ENCODE results near the gene POLR3H. TPM values are rescaled to one million over a fixed set of nuclear protein-coding genes. Genes with fewer than 3 reads are reported as not detected.

Gene POLR3H
- polyA plus RNA-seq, 4 donors = 30.0 to 37.0 (median 31.2) TPM

DNA sequence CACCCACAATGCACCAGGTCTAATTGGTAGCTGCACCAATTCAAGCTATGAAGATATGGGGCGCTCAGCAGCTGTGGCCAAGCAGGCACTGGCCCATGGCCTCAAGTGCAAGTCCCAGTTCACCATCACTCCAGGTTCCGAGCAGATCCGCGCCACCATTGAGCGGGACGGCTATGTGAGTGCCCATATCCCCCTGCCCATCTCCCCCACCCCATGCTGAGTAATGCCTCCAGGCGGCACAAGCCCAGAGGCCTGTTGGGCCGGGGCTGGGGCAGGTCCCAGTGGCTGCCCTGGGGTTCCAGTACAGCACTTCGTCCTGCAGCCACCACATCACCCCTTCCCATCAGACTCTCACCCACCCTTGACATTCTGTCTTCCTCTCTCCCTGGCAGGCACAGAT, 21.5 kb downstream of the POLR3H start:
- DNase-seq (ENCODE audit: low read depth in 4 of 4, low spot score in 3 of 4) = no peak

DNA sequence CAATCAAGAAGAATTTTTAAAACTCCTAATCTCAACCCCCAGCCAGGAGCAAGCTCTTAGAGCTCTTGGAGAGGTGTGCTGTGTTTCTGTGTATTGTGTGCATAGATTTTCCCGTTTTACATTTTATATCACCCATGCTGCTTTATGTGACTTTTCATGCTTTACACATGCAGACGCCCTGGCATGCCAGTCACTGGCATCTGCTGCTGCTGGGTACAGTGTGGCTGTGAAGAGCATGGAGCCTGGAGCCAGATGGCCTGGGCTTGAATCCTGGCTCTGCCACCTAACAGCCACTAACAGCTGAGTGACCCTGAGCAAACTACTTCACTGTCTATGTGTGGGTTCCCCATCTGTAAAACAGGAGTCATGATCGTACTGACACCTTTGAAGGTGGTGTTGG, 23.1 kb downstream of the POLR3H start:
- no peak for DNase-seq (ENCODE audit: low read depth in 4 of 4, low spot score in 3 of 4)

- DNase-seq (ENCODE audit: low read depth in 4 of 4, low spot score in 3 of 4) = no peak
Observed at GRCh38 chr22:41518048-41518347, 26.3 kb downstream of the POLR3H start.

DNA sequence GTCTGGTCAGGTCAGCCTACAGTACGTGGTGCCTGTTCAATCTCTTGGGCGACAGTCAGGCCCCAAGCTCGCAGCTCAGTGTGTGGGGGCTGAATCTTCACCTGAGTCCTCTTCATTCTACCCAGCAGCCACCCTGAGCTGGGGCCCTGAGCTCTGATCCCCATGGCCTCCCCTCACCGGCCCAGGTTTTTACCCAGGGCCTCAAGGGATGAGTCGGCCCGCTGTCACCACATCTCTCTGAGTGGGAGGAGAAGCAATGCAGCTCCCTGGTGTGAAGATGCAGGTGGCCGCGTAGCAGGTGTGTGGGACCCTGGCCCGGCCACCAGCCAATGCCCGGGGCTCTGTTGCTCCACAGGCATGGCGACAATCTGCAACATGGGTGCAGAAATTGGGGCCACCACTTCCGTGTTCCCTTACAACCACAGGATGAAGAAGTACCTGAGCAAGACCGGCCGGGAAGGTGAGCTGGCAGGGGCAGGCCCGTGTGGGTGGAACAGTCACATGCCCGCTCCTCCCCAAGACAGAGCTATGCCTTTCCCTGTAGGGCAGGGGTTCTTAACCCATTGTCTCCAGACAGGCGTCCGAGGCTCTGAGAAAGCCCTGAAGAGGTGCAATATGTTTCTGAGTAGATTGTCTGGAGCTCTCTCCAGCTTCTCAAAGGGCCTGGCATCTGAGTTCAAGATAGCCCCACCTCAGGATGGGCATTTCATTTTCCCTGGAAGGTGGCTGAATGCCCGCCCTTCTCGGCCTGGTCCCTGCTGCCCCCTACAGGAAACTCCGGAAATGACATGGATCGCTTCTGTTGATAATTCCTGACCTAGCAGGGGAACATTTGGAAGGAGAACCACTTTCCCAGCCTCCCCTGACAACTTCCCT, 26.9 kb downstream of the POLR3H start:
- peak in 3 of 4 donors; percentile 25 to 42 (median 35) for DNase-seq (ENCODE audit: low read depth in 4 of 4, low spot score in 3 of 4)

DNA sequence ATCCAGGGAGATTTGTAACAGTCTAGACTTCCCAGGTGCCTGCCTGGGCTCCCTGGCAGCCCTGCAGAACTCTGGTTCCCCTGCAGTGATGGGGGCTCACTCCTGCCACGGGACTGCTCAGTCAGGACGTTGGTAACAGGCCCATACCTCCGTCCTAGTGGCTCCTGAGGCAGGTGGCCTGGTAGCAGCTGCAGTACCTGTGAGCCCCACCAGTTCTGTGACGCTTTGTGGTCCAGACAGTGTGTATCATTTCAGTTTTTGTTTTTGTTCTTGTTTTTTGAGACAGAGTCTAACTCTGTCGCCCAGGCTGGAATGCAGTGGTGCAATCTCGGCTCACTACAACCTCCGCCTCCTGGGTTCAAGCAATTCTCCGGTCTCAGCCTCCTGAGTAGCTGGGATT, 27.8 kb downstream of the POLR3H start:
- DNase-seq (ENCODE audit: low read depth in 4 of 4, low spot score in 3 of 4) = no peak

DNA sequence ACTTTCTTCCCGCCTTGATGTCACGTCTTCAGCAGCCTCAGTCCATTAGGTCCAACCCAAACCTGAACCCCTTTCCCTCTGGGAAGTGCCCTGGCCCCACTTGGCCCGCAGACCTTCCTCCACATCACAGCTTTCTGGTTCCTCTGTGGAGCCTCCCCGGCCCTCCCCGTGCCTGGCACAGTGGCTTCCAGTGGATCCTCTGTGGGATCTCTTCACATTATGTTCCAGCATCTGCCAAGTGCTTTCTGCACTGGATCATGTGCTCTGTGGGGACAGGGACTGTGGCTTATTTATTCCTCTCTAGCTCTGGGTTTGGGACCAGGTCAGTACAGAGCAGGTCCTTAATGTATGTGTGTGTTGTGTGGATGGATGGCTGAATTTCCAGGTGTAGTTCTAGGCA, 30.9 kb downstream of the POLR3H start:
- DNase-seq (ENCODE audit: low read depth in 4 of 4, low spot score in 3 of 4) = no peak

GRCh38 chr22:41512421-41513194, 31.7 kb downstream of the POLR3H start:
- peak in 2 of 4 donors; percentile 40 to 41 for DNase-seq (ENCODE audit: low read depth in 4 of 4, low spot score in 3 of 4)

GRCh38 chr22:41511521-41511968, 32.7 kb downstream of the POLR3H start:
- DNase-seq (ENCODE audit: low read depth in 4 of 4, low spot score in 3 of 4) = no peak

- DNase-seq (ENCODE audit: low read depth in 4 of 4, low spot score in 3 of 4) = no peak
Observed at GRCh38 chr22:41508770-41509170, 35.5 kb downstream of the POLR3H start.

DNA sequence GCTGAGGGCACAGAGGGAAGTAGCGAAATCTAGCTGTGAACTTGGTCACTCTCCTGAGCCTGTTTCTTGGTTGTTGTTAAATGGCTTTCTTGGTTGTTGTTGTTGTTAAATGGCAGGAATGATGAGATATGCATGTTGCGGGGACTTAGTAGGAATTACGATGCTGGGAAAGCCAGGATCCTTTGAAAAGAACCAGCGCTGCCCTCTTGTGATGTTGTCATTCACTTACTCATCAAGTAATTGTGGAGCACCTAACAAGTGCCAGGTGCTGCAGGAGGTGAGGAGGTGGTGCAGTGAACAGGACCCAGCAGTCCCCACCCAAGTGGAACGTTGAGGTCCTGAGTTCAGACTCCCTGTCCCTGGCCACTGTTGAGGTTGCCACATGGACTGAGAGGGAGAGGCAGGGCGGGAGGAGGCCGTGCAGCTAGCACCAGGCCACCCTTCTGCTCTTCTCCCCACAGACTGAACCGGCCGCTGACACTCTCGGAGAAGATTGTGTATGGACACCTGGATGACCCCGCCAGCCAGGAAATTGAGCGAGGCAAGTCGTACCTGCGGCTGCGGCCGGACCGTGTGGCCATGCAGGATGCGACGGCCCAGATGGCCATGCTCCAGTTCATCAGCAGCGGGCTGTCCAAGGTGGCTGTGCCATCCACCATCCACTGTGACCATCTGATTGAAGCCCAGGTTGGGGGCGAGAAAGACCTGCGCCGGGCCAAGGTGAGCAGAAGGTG, 36.8 kb downstream of the POLR3H start:
- DNase-seq (ENCODE audit: low read depth in 4 of 4, low spot score in 3 of 4) = no peak

- DNase-seq (ENCODE audit: low read depth in 4 of 4, low spot score in 3 of 4) = no peak
Observed at GRCh38 chr22:41505511-41506220, 38.6 kb downstream of the POLR3H start.

- no peak for DNase-seq (ENCODE audit: low read depth in 4 of 4, low spot score in 3 of 4)
Observed at GRCh38 chr22:41504816-41505215, 39.5 kb downstream of the POLR3H start.

DNA sequence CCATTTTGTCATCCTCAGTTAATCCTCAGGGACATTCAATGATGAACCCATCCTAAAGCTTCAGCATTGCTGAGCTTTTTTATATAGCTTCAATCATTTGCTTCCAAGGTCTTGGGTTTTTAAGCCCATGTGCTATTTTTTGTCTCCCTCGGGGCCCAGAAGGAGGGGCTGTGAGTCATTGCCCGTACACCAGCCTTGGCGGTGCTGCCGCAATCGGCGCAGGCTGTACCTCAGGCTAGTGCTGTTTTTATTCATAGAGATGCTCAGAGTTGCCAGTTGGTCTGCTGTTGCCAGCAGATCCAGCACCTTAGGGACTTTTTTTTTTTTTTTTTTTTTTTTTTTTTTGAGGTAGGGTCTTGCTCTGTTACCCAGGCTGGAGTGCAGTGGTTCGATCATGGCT, 39.9 kb downstream of the POLR3H start:
- no peak for DNase-seq (ENCODE audit: low read depth in 4 of 4, low spot score in 3 of 4)

DNA sequence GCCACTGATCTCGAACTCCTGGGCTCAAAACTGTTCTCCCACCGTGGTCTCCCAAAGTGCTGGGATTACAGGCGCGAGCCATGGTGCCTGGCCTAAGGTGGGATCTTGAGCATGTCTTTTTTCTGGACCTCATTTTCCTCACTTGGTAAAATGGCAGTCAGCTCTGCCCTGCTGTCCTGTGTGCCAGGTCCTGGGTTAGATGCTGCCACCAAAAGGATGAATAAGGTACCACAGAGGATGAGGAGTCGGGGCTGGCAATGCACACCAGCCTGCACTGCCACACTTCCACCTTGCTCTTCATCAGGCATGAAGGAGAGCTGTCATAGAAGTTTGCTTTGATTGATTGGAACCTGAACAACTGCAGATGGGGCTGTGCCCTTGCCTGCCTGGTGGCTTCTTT, 43.1 kb downstream of the POLR3H start:
- no peak for DNase-seq (ENCODE audit: low read depth in 4 of 4, low spot score in 3 of 4)

GRCh38 chr22:41500303-41500702, 44.0 kb downstream of the POLR3H start:
- no peak for DNase-seq (ENCODE audit: low read depth in 4 of 4, low spot score in 3 of 4)

GRCh38 chr22:41499624-41500280, 44.5 kb downstream of the POLR3H start:
- no peak for DNase-seq (ENCODE audit: low read depth in 4 of 4, low spot score in 3 of 4)

GRCh38 chr22:41498303-41498835, 45.9 kb downstream of the POLR3H start:
- no peak for DNase-seq (ENCODE audit: low read depth in 4 of 4, low spot score in 3 of 4)

- DNase-seq (ENCODE audit: low read depth in 4 of 4, low spot score in 3 of 4) = no peak
Observed at GRCh38 chr22:41491374-41492100, 52.7 kb downstream of the POLR3H start.
